Activated CD4-positive, alpha-beta T cell treated with anti-CD3 and anti-CD28 coated beads, Interleukin-2, amount 50 U/mL, for 4 hours (primary cell): Measurements from ENCODE around the gene ADGRD2.

ENCODE experiments used
- DNase-seq, 2 experiments: peaks; one replicate each; pipeline ENCODE4 v3.0.0-alpha.2; 2020

ADGRD2 gene

DNA sequence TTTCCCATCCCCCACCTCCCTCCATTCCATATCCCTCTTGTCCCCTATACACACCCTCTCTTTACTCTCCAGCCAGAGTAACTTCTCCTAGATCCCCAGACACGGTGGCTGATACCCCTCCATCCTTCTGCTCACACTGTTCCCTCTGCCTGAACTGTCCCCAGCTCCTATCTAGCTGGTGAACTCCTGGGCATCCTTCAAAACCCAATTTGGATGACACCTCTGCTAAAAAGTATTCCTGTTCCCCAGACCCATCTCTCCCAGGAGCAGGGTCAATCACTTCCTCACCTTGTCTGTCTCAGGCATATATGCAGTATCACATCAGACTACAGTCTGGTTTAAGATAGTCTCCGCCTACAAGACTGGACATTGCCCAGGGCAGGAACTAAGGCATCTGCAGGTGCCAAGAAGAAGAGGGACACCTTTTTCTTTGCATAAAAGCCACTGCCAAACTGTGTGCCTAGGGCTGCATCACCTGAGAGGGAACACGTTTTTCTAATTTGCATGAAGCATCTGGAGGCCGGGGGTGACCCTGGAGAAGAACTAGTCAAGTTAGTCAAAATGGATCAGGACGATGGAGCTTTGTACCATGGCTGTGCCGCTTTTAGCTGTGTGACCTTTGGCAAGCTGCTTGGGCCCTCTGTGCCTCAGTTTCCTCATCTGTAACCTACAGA, 29.8 kb downstream of the ADGRD2 start:
- no peak for DNase-seq

DNA sequence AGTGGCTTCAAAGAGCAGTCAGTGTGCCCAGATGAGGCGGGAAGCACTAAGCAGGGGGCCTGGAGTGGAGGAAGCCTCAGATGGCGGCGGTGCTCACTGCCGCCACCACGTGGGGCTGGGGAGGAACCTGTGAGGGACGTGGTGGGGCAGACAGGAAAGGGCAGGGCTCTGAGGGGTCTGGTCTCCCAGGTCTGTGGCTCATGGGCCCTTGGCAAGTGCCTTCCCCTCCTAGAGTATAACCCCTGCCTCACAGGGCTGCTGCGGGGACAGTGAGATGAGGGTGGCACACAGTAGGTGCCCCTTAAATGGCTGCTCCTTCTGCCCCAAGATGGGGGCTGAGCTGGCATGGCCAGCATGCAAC, 30.4 kb downstream of the ADGRD2 start:
- no peak for DNase-seq

DNA sequence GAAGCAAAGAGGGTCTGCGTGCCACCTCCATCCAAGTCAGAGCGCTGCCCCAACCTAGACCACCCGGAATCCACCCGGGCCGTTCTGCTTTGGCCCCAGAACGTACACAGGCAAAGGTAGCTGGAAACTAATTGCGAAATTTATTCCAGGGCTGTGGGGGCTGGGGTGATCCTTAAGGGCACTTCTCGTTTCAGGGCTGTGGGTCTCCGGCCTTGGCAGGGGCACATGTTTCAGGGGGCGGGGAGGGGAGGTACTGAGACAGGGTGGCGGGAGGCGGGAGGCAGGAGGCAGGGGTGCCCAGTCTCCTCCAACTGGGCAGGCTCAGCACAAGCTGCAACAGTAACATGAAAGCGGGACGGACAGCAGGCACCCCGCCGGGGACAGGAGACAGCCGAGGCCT, 30.9 kb downstream of the ADGRD2 start:
- no peak for DNase-seq

DNA sequence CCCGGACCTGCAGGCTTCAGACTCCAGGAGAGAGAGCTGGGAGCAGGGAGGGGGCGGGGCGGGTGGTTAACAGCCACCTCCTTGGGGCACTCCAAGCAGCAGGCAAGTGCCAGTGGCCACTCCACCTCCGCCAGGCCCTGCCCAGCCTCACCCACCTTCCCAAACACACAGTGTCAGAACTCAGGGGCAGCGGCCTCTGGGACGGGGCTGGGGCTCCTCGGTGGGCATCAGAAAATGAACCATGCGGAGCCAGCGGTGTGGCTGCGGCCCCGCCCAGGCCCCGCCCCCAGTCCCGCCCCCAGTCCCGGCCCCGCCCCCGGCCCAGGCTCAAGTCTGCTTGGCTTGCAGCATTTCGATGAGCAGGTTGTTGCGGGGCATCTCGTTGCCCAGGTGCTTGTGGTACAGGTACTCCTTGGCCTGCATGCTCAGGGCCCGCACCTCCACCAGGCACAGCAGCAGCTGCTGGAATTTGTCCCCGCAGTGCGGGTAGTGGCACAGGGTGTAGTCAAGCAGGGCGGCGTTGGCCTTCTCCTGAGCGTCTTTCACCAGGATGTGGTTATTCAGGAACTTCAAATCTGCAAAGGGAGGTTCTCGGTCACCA, 32.3 kb downstream of the ADGRD2 start:
- no peak for DNase-seq

DNA sequence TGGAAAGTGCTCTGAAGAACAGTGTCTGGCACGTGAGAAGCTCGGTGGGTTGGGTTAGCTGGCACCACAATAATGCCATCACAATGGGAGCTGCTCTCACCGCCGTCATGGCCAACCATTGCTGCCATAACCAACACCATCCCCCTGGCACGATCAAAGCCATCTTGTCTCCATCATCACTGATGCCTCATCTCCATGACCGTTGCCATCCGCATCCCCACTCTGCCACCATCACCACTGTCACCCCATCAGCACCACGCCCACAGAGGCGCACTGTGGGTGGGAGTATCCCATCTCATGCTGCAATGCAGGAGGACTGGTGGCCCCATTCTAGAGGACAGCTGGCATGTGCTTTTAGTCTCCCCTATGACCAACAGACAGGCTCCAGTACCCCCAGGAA, 33.2 kb downstream of the ADGRD2 start:
- DNase-seq = no peak

DNA sequence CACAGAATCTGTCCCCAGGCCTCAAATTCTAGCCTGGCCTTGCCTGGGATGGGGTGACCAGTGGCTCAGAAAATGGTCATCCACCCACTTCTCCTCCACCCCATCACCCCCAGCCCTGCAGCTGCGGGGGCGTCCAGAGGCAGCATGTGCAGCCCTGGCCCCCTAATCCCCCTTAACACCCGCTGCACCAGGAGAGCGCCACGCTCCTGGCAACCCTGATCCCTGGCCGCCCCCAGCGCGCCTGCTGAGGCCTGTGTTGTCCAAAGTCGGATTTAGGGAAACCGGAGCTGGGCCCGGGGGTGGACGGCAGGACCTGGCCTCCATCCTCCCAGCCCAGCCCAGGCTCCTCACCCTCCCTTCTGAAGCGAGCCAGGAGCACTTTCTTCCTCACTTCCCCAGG, 35.0 kb downstream of the ADGRD2 start:
- DNase-seq = no peak

DNA sequence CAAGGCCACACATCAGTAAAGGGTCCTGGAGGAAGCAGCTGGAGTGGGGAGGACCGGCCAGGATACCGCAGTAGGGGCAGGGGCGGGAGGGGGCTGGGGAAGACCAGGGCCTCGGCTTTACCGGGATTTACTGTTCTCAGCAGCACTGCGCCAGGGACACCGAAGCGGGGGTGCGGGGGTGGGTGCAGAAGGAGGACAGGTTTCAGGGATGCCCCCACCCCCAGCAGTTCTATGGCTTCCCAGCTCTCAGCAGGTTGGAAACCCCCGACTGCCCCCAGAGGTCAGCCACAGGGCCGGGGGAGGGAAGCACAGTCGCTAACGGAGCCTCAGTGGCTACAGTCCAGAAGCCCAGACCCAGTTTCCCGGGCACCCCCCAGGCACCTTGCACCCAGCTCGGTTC, 35.7 kb downstream of the ADGRD2 start:
- DNase-seq = no peak

DNA sequence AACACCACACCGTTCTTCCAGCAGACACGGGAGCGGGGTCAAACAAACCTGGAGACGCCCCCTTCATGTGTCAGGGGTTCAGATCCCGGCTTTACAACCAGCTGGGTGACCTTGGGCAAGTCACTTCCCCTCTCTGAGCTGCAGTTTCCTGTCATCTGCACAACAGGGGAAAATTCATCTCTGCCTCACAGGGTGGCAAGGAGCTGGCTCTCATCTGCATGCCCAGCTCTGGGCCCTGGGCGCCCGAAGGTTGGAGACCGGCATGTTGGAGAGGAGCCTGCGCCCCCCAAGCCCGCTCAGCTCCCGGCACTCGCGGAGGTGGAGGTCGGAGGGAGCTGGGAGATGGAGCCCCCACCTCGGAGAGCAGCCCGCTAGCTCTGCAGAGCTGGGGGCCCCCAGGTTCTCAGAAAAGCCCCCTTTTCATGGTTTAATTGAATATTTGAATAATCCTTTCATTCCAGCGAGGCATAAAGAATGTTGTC, 36.6 kb downstream of the ADGRD2 start:
- DNase-seq = no peak

DNA sequence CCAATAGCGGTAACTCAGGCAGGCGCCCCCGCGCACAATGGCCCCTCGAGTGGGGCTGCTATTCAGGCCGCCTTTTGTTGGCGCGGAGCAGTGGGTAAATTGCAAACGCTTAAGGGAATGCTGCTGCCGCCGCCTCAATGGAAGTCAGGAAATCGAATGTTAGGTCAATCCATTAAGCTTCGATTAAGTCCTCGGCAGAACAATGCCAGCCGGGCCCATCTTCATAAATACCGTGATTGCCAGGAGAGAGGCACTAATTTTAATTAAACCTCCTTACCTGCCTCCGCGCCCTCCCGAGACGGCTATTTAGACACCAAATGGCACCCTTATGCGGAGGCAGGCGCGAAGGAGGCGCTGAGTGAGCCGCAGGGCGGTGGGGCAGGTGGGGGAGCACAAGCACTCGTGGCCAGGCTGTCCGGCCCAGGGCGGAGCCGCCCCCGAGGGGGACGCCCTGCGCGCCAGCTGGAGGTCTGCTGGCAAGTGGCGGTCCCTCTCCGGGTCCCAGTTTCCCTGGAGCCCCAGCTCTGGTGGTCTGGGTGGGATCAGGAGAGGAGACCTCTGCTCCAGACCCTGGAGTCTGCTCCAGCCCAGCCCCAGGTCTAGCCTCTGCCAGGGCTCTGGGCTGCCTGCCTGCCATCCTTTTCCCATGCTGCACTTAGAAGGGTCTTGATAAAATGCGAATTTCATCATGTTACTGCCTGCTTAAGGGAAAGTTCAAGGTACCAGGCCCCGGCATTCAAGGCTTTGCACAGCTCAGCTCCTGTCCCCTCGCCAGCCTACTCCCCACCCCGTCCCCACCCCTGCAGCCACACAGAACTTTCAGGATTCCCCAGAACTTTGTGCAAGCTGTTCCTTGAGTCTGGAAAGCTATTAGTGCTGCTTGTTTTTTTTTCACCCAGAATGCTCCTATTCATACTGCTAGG, 37.3 kb downstream of the ADGRD2 start:
- DNase-seq = no peak

DNA sequence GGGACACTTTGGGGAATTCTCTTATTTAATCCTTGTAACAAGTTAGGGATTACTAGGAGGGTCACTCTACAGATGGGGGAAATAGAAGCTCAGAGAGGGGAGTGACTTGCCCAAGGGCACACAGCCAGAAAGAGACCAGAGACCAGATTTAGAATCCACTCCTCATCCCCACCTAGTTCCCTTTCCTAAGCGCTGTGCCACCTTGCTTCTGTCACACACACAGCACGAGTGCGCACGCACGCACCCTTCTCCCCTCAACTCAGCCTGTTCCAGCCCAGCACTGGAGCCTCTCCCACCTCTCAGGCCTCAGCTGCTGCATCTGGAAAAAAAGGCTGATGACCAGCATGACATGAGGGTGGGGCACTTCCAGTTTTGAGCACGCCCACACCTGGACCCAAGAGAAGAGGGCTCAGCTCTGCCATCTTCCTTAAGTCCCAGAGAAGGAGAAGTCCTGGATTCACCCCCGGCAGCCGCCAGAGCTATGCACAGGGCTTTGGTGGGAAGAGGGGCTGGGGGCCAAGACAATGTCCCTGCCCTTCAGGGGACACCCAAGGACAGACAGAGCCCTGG, 38.5 kb downstream of the ADGRD2 start:
- DNase-seq = no peak

DNA sequence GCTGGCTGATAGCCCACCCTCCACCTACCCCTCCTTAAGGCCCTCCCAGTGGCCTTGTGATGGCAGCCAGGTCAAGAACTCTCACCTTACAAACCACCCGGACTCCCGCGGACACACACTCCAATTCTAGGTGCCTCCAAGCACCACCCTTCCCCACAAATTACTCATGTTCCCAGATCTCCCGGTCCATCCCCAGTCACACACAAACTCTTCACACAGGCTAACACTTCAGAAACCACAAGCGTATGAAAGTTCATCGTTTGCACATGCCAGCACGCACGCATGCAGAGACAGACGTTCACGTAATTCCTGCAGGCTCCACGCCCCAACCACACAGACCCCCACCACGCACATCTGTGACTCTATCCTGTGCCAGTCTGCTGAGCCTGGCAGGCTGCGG, 39.0 kb downstream of the ADGRD2 start:
- no peak for DNase-seq

DNA sequence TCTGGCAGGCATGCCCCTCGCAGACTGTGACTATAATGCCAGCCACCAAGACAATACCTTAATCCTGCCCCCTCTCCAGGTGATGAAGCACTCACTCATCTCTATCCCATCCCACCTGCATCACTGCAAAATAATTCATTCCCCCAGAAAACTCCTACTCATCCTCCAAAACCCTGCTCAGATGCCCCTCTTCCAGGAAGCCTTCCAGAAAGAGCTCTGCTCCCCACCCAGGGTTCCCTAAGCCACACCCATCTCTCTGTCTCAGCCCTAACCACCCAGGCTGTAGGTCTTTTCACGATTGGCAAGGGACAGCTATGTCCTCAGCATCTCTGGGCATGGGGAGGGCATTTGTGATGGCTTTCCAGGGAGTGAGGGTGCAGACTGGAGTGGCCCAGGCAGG, 39.8 kb downstream of the ADGRD2 start:
- DNase-seq = no peak

DNA sequence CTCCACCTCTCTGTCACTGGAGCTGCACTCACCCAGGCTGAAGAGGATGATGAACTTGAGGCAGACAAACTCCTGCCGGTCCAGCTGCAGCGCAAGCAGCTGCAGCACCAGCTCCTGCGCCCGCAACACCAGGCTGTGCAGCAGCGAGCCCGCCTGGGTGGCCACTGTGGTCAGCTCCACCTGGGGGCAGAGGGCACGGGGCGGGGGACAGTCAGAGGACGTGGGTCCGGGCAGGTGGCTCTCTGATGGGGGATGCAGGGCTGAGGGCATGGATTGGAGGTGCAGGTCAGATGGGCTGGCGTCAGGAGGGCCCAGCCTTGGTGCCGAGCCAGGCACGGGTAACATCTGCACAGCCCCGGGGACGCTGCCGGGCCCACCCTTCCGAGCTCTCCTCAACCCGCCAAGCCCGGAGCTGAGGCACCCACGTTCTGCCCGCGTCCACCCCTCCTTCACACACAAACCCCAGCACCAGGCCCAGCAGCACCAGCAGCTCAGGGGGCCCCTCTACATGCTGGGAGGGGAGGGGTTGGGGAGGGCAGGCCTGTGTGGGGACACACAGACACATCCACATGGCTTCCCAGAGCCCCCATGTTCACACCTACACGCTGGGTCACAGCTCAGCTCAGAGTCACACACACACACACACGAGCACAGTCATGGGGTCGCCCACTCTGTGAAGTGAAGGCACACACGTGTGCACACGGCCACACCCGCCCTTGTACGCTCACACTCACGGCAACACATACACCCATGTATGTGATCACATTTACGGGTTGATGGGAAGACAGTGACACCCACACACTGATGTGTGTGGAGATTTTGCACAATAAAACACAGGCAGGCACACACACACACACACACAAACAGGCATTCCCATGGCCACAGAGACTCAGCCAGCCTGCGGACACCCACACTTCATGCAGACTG, 41.1 kb downstream of the ADGRD2 start:
- DNase-seq = no peak

DNA sequence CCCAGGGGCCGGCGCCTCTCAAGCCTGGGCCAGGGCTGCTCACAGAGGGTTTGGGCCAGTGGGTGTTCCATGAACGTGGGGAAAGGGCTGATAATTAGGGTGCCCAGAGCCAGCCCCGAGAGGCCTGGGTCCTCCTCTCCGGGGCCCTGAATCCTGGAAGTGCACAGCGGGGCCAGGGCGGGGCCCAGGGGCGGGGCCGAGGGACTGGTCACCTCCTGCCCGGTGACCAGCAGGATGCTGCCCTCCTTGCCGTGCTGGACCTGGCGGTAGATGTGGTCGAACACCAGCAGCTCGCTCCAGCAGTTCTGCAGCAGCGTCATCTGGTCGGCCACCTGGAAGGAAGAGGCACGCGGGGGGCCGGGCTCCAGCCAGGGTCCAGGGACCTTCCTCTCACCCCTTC, 42.6 kb downstream of the ADGRD2 start:
- DNase-seq = no peak

DNA sequence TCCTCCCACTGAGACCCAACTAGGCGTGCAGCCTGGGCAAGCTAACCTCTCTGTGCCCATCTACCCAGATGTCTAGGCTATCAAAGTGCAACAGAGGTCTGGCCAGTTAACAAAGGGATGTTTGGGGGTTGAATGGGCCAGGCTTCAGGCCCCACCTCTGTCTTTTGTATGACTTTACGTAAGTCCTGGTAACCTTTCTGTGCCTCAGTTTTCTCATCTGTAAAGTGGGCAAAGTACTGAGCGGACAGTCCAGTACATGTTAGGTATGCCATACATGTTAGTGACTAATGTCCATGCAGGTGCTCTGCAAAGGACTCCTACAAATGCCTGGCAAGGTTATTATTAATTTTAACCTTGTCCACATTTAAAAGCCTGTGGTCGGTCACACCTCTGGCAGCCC, 43.0 kb downstream of the ADGRD2 start:
- no peak for DNase-seq

DNA sequence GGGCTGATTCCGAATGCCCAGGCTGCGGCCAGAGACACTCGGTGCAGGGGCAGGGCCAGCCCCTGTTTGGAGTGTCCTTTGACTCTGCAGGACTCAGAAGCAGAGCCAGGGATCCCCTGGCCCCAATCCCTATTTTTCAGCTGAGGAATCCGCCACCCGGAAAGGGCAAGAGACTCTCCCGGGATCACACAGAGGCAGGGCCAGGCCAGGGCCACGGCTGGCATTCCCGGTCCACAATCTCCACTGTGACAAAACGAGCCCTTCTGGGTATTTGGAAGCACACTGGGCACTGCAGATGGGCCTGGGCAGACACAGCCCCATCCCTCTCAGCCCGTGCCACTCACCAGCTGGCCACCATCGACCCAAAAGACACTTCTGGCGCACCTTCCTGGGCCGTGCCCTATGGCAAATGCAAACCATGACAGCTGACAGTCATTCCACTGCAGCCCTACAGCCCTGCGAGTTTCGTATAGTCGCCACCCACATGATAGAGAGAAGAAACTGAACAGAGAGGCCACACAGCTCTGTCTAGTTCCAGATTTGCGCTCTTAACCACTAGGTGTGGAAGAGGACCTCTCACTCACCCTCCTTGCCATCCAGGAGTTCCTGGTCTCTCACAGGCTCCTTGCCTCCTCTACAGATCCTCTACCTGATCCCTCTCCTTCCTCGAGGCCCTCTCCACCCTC, 43.7 kb downstream of the ADGRD2 start:
- DNase-seq = no peak

DNA sequence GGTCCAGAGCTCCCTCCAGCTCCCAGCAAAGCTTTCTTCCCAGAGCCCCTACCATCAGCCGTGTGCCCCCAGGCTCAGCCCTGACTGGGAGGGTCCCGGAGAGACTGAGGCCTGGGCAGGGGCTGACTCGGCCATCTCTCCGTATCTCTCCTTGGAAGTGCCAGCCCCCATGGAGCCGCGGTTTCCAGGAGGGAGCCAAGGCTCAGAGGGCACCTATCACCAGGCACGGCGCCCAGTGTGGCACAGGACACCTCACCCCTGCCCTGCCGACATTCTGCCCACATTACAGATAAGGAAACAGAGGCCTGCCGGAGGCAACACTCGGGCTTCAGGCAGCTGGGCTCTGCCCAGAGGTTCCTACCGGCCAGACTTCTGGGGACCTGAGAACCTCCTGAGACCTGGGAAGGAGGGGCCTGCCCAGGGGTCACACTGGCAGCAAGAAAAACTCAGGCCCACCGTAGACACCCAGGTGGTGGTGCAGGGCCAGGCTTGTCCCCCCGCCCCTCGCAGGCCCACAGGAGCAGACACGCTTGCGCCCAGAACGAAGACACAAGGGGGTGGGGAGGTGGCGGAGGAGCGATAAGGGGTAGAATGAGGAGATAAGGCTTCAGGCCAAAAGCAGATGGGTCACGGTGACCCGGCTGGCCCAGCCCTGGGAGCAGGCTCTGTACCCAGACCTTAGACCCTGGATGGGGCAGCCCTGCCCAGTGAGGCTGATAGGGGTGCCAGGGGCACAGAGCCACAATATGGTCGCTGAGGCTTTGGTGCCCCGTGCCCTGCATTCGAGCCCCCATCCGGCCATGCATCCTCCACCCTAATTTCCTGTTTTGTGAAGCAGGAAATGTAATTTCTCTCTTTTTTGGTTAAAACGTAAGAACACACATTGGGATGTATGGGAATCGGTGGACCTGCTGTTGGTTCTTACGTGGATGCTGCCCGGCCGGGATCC, 45.1 kb downstream of the ADGRD2 start:
- DNase-seq = no peak

DNA sequence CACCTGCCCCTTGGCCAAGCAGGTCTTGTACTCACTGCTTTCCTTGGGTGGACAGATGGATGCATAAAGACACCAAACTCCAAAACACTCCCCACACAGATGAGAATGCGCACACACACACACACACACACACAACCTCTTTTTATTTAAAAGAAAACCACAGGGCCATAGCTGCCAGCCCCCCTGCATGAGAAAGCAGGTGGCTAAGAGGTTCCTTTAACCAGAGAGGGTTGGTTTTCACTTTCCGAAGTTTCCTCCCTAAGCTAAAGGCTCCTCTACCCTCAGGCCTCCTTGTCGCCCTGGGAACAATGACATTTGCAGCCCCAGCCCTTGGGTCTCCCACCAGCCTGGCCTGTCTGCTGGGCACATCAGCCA, 45.8 kb downstream of the ADGRD2 start:
- no peak for DNase-seq

DNA sequence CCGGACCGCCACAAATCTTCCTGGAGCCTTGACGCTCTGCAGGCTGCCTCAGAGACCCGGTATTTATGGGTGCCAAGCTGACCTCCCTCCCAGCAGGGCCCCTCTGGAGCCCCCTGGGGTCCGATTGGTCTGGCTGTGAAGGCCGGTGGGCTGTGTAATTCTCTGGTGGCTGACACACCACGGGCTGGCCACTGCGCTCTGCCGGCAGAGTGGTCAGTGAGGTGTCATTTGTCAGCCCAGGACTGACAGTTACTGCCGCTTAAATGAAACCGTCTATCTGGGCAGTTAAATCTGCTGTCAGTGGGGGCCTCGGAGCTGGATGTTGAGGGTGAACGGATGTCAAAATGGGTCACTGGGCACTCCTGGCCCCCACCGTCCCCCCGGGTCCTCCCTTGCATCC, 46.2 kb downstream of the ADGRD2 start:
- DNase-seq = no peak

DNA sequence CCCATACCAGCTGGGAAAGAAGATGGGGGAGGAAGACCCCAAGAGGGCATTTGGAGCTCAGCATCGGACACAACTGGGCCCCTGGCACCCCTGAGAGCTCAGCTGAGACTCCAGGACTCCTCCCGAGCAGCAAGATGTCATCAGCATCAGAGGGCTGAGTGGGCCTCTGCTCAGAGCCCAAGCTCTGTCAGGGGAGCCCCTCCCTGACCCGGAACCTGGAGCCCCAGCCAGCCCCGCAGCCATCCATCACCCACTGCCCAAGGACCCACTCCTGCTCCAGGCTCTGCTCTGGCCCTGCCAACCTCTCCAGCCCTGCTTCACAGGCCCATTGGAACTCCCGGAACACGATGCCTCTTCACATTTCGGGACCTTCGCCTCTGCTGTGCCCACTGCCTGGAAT, 47.2 kb downstream of the ADGRD2 start:
- no peak for DNase-seq

DNA sequence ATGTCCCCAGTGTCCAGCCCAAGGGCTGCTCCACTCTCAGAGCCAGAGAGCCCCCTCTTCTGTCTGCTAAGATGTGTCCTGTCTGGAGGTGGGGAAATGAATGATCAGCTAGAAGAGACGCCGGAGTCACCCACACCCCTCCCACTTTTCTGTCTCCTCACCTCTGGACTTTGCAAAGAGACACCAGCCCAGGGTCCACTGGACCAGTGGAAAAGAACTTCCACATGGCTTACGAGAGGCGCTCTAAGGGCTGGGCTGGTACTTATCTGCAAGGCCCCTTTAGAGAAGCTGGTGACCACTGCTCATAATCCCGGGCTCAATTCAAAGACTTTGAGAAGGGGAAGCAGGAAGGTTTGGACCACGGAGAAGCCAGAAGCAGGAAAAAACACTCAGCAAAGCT, 47.8 kb downstream of the ADGRD2 start:
- DNase-seq = no peak
